MM.1S (cell line): ENCODE results near the gene HRH2.

Experiments used
- DNase-seq: peaks from one replicate; pipeline ENCODE4 v3.0.0-alpha.2; 2015
- H2AFZ ChIP-seq: fragments of 300-600 bp; sonication (generic); 2 replicates; pipeline ENCODE4 v1.6.0; 2016; ENCODE audit warnings: antibody characterized with exemption, low read length
- H3F3A ChIP-seq: fragments of 300-600 bp; sonication (generic); 2 replicates; pipeline ENCODE4 v1.6.1; 2016; ENCODE audit warnings: mild to moderate bottlenecking, antibody characterized with exemption, low read length, moderate library complexity, mixed read lengths; ENCODE audit not compliant: insufficient read depth
- H3K27ac ChIP-seq: fragments of 300-600 bp; sonication (generic); 2 replicates; pipeline ENCODE4 v1.5.1; 2016; ENCODE audit warnings: mild to moderate bottlenecking, low read length
- H3K27me3 ChIP-seq: fragments of 300-600 bp; sonication (generic); replicated peaks from 2 replicates; pipeline ENCODE4 v1.6.0; 2016; ENCODE audit warnings: low read length; ENCODE audit not compliant: insufficient read depth
- H3K36me3 ChIP-seq: fragments of 300-600 bp; sonication (generic); replicated peaks from 2 replicates; pipeline ENCODE4 v1.6.1; 2016; ENCODE audit warnings: mild to moderate bottlenecking, low read length, mixed read lengths; ENCODE audit not compliant: insufficient read depth
- H3K4me1 ChIP-seq: fragments of 300-600 bp; sonication (generic); 2 replicates; pipeline ENCODE4 v1.6.1; 2016; ENCODE audit warnings: low read length, mixed read lengths
- H3K4me2 ChIP-seq: fragments of 300-600 bp; sonication (generic); 2 replicates; pipeline ENCODE4 v1.6.0; 2016; ENCODE audit warnings: low read depth, low read length
- H3K4me3 ChIP-seq: fragments of 300-600 bp; sonication (generic); 2 replicates; pipeline ENCODE4 v1.5.1; 2016; ENCODE audit warnings: low read length, mixed read lengths
- H3K79me2 ChIP-seq: fragments of 300-600 bp; sonication (generic); 2 replicates; pipeline ENCODE4 v1.6.1; 2016; ENCODE audit warnings: mixed run types, low read length, mixed read lengths
- H3K9ac ChIP-seq: fragments of 300-600 bp; sonication (generic); 2 replicates; pipeline ENCODE4 v1.6.1; 2016; ENCODE audit warnings: low read length, mixed read lengths
- H3K9me2 ChIP-seq: fragments of 300-600 bp; sonication (generic); replicated peaks from 2 replicates; pipeline ENCODE4 v1.6.1; 2016; ENCODE audit warnings: mild to moderate bottlenecking, low read length, mixed read lengths; ENCODE audit not compliant: insufficient read depth
- H3K9me3 ChIP-seq: fragments of 300-600 bp; sonication (generic); replicated peaks from 2 replicates; pipeline ENCODE4 v1.6.1; 2016; ENCODE audit warnings: mild to moderate bottlenecking, low read length, mixed read lengths; ENCODE audit not compliant: insufficient read depth
- H4K20me1 ChIP-seq: fragments of 300-600 bp; sonication (generic); 2 replicates; pipeline ENCODE4 v1.6.1; 2016; ENCODE audit warnings: mild to moderate bottlenecking, low read length, moderate library complexity, mixed read lengths; ENCODE audit not compliant: insufficient read depth
- EZH2 ChIP-seq: fragments of 300-600 bp; sonication (generic); optimal IDR thresholded peaks from 2 replicates; pipeline ENCODE3; 2017; ENCODE audit warnings: low read depth, mild to moderate bottlenecking, antibody characterized with exemption, low read length, mixed read lengths
- EZH2phosphoT487 ChIP-seq: fragments of 300-600 bp; sonication (generic); IDR thresholded peaks from 2 replicates; pipeline ENCODE4 v1.6.1; 2018; ENCODE audit warnings: antibody characterized with exemption, low read length
- TF ChIP-seq, protein P1 (sequence below): fragments of 300-600 bp; sonication (generic); IDR thresholded peaks from 2 replicates; pipeline ENCODE4 v1.5.1; 2016; ENCODE audit warnings: antibody characterized with exemption, low read length, mixed read lengths

The HRH2 gene

DNA sequence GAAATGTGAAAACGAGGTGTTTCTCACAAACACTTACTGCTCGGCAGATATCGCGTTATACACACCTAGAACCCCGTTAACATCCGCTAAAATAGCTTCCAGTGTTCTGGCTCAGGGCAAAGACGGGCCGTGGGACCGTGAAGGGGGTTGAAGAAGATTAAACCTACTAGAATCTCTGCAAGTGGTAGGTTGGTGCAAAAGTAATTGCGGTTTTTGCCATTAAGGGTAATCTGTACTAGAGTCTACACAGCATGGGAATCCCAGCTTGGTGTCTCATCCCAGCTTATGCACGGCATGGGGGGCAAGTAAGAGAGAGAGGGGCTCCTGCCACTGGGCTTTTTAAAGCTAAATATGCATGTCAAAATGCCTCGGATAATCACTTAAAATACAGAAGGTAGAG, 43.9 kb downstream of the HRH2 start:
- no peaks in the 10 kb centered on the region for H3K27me3 ChIP-seq
- H3K79me2 ChIP-seq, result peaks cover 21% of the 10 kb centered on the region
- TF ChIP-seq EZH2 (no peak), EZH2phosphoT487 (no peak)
- TF ChIP-seq, protein P1, sequence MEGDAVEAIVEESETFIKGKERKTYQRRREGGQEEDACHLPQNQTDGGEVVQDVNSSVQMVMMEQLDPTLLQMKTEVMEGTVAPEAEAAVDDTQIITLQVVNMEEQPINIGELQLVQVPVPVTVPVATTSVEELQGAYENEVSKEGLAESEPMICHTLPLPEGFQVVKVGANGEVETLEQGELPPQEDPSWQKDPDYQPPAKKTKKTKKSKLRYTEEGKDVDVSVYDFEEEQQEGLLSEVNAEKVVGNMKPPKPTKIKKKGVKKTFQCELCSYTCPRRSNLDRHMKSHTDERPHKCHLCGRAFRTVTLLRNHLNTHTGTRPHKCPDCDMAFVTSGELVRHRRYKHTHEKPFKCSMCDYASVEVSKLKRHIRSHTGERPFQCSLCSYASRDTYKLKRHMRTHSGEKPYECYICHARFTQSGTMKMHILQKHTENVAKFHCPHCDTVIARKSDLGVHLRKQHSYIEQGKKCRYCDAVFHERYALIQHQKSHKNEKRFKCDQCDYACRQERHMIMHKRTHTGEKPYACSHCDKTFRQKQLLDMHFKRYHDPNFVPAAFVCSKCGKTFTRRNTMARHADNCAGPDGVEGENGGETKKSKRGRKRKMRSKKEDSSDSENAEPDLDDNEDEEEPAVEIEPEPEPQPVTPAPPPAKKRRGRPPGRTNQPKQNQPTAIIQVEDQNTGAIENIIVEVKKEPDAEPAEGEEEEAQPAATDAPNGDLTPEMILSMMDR, result no peak

DNA sequence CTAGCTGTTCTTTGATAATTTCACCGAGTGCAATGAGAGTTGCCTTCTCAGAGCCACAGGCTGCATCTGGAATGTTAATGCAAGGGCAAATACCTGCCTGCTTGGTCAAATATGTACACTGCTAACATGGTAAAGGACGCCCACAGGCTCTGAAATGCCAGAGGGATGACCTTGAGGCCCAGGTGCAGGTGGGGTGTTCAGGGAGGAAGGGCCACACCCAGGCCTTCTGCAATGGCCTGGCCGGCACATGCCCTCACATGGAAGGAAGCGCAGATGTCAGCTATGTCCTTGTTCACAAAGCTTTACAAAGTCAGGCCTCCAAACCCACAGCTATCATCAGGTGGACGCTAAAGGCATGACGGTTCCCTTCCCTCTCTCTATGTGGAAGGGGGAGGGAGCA, 48.6 kb downstream of the HRH2 start:
- Histone ChIP-seq H3K27ac (no peak overlapping the region), H3K9ac (no peak overlapping the region), H3K36me3 (no peaks in the 10 kb centered on the region; the same call in 1 of the 2 replicates), H3F3A (peaks cover 8% of the 10 kb centered on the region), H2AFZ (no peak overlapping the region), H3K27me3 (no peaks in the 10 kb centered on the region), H3K9me2 (no peaks in the 10 kb centered on the region), H3K4me2 (no peak overlapping the region), H4K20me1 (no peaks in the 10 kb centered on the region), H3K79me2 (peaks cover 1% of the 10 kb centered on the region; the same call in 1 of the 2 replicates), H3K4me3 (no peak overlapping the region), H3K4me1 (peaks cover 30% of the 10 kb centered on the region), H3K9me3 (no peaks in the 10 kb centered on the region)
- TF ChIP-seq EZH2phosphoT487 (no peak), EZH2 (no peak)
- TF ChIP-seq, protein P1, result no peak
- no peak for DNase-seq

More for the DNA sequence above, 43.9 kb downstream of the HRH2 start:
- Histone ChIP-seq H4K20me1 (no peaks in the 10 kb centered on the region), H3K9ac (no peak overlapping the region), H3K36me3 (no peaks in the 10 kb centered on the region), H3K27ac (no peak overlapping the region), H3K4me2 (no peak overlapping the region), H2AFZ (no peak overlapping the region), H3K4me3 (no peak overlapping the region), H3K4me1 (peaks cover 9% of the 10 kb centered on the region), H3K9me2 (no peaks in the 10 kb centered on the region), H3F3A (no peaks in the 10 kb centered on the region), H3K9me3 (no peaks in the 10 kb centered on the region)
- DNase-seq, result no peak

DNA sequence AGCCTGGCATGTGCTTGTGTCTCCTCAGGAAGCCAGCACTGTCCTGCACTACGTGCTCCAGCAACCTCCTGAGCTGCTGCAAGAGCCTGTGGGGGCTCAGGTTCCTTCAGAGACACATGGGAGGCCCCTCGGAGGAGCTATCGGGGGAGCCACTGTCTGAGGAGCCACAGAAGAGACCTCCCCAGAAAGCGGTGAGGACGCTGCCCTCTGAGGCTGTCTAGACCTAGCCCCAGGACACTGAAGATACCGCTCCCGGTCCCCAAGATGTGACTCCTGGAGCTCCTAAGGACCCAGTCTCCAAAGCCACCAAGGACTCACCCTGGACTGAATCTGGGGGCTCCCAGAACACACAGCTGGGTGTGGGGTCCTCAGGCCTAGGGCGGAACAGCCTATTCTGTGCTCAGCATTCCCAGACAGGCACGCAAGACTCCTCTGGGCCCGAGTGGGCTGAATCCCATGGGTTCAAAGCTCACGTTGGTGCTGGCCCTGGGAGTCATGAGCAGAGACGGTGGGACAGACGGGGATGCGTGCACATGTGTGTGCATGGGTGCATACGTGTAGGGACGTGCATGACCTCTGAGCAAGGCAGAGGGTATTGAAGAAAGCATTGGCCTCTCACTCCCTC, 50.0 kb downstream of the HRH2 start:
- Histone ChIP-seq H4K20me1 (no peaks in the 10 kb centered on the region), H3K9me2 (no peaks in the 10 kb centered on the region), H3K9me3 (no peaks in the 10 kb centered on the region), H3K9ac (no peak overlapping the region), H3K4me2 (no peak overlapping the region), H2AFZ (no peak overlapping the region), H3K36me3 (no peaks in the 10 kb centered on the region; the same call in 1 of the 2 replicates), H3K4me1 (peaks cover 30% of the 10 kb centered on the region), H3K27ac (no peak overlapping the region), H3F3A (peaks cover 8% of the 10 kb centered on the region), H3K27me3 (no peaks in the 10 kb centered on the region), H3K4me3 (no peak overlapping the region), H3K79me2 (no peaks in the 10 kb centered on the region; the same call in 1 of the 2 replicates)
- TF ChIP-seq EZH2phosphoT487, result no peak
- TF ChIP-seq EZH2, result no peak
- TF ChIP-seq, protein P1, result no peak
- no peak for DNase-seq
